Activated T-cell treated with anti-CD3 and anti-CD28 coated beads, Interleukin-2, amount 50 U/mL, for 24 hours (primary cell): ENCODE results near the gene PEX26.

ENCODE experiments used
- DNase-seq: peaks from one replicate; pipeline ENCODE4 v3.0.0-alpha.2; 2020
- H3K27ac Mint-ChIP-seq: 2 replicates; pipeline ENCODE4 v1.8.0; 2020; ENCODE audit warnings: mild to moderate bottlenecking, mixed read lengths
- H3K27me3 Mint-ChIP-seq: 2 replicates; pipeline ENCODE4 v1.8.0; 2020; ENCODE audit warnings: mixed read lengths
- H3K36me3 Mint-ChIP-seq: 2 replicates; pipeline ENCODE4 v1.8.0; 2020; ENCODE audit warnings: low read depth, mixed read lengths
- H3K4me1 Mint-ChIP-seq: 2 replicates; pipeline ENCODE4 v1.8.0; 2020; ENCODE audit warnings: low read depth, mixed read lengths
- H3K4me3 Mint-ChIP-seq: 2 replicates; pipeline ENCODE4 v1.8.0; 2020; ENCODE audit warnings: mild to moderate bottlenecking, moderate library complexity, mixed read lengths
- H3K9me3 Mint-ChIP-seq: 2 replicates; pipeline ENCODE4 v1.8.0; 2020; ENCODE audit warnings: mixed read lengths

PEX26 gene

GRCh38 chr22:18154821-18155390, 77.1 kb downstream of the PEX26 start:
- no peak overlapping the region for H3K4me3 Mint-ChIP-seq

More at GRCh38 chr22:18154821-18155390, 77.1 kb downstream of the PEX26 start:
- no peak for DNase-seq
- no peaks in the 10 kb centered on the region for H3K9me3 Mint-ChIP-seq
- peaks cover 8% of the 10 kb centered on the region for H3K36me3 Mint-ChIP-seq
- H3K4me1 Mint-ChIP-seq: peaks cover 31% of the 10 kb centered on the region
- no peaks in the 10 kb centered on the region for H3K27me3 Mint-ChIP-seq
- no peak overlapping the region for H3K27ac Mint-ChIP-seq
